Stimulated activated effector memory CD8-positive, alpha-beta T cell treated with anti-CD3 and anti-CD28 coated beads, Interleukin-12 subunit alpha, Interleukin-12 subunit beta, amount 100 ng/mL, for 72 hours (primary cell): ENCODE measurements around the gene PACSIN3.
A peak's percentile ranks its signal among the peaks of the same experiment; 100 is the strongest.

Experiments
- ATAC-seq: fragments of 150-1000 bp; cut with Tn5 transposase; 2 replicates; pipeline ENCODE4 v1.10.0; 2021
- DNase-seq, 2 donors: peaks; one replicate each; pipeline ENCODE4 v3.0.0; 2021 to 2022; ENCODE audit warnings: low spot score in 2 of 2
- H3K27ac Mint-ChIP-seq: one replicate; pipeline ENCODE4 v1.8.0; 2022; ENCODE audit warnings: mild to moderate bottlenecking, mixed read lengths
- H3K36me3 Mint-ChIP-seq: one replicate; pipeline ENCODE4 v1.8.0; 2022; ENCODE audit warnings: mild to moderate bottlenecking, mixed read lengths
- H3K4me1 Mint-ChIP-seq: one replicate; pipeline ENCODE4 v1.8.0; 2022; ENCODE audit warnings: mixed read lengths
- H3K4me3 Mint-ChIP-seq: one replicate; pipeline ENCODE4 v1.8.0; 2022; ENCODE audit warnings: mild to moderate bottlenecking, mixed read lengths
- H3K9me3 Mint-ChIP-seq: one replicate; pipeline ENCODE4 v1.8.0; 2022; ENCODE audit warnings: mixed read lengths

Gene PACSIN3

GRCh38 chr11:47183969-47184368 is 2.3 kb downstream of the PACSIN3 start:
- ATAC-seq = no peak
- Mint-ChIP-seq H3K27ac (no peak overlapping the region), H3K4me1 (peaks cover 6% of the 10 kb centered on the region), H3K9me3 (no peaks in the 10 kb centered on the region), H3K4me3 (no peak overlapping the region), H3K36me3 (no peaks in the 10 kb centered on the region)
- DNase-seq = no peak

- Mint-ChIP-seq H3K4me3 (no peak overlapping the region), H3K4me1 (peaks cover 6% of the 10 kb centered on the region), H3K27ac (no peak overlapping the region), H3K36me3 (no peaks in the 10 kb centered on the region), H3K9me3 (no peaks in the 10 kb centered on the region)
- ATAC-seq (no peak), DNase-seq (no peak)
These were observed 3.0 kb downstream of the PACSIN3 start for GRCh38 chr11:47183031-47183856.

- Mint-ChIP-seq H3K36me3 (peaks cover under 1% of the 10 kb centered on the region), H3K27ac (no peak overlapping the region), H3K4me1 (peaks cover 13% of the 10 kb centered on the region), H3K4me3 (no peak overlapping the region), H3K9me3 (no peaks in the 10 kb centered on the region)
- DNase-seq (no peak), ATAC-seq (no peak)
These were observed 3.9 kb downstream of the PACSIN3 start for GRCh38 chr11:47182380-47182779.

GRCh38 chr11:47181271-47181670 is 5.0 kb downstream of the PACSIN3 start:
- ATAC-seq (no peak), DNase-seq (no peak)
- Mint-ChIP-seq H3K4me1 (peaks cover 18% of the 10 kb centered on the region), H3K4me3 (no peak overlapping the region), H3K9me3 (no peaks in the 10 kb centered on the region), H3K27ac (peak overlapping the region; percentile 14), H3K36me3 (peaks cover 10% of the 10 kb centered on the region)

GRCh38 chr11:47180006-47180787 is 6.0 kb downstream of the PACSIN3 start:
- Mint-ChIP-seq H3K36me3 (peaks cover 21% of the 10 kb centered on the region), H3K4me1 (peaks cover 28% of the 10 kb centered on the region), H3K27ac (peak overlapping the region; percentile 73)

GRCh38 chr11:47179655-47179991 is 6.6 kb downstream of the PACSIN3 start:
- H3K36me3 Mint-ChIP-seq = peaks cover 27% of the 10 kb centered on the region
- no peak for ATAC-seq
- peaks cover 32% of the 10 kb centered on the region for H3K4me1 Mint-ChIP-seq
- H3K27ac Mint-ChIP-seq = peak overlapping the region; percentile 73
- H3K4me3 Mint-ChIP-seq = no peak overlapping the region
- H3K9me3 Mint-ChIP-seq = no peaks in the 10 kb centered on the region
- DNase-seq = no peak

More at GRCh38 chr11:47180006-47180787, 6.0 kb downstream of the PACSIN3 start:
- no peak for ATAC-seq
- no peaks in the 10 kb centered on the region for H3K9me3 Mint-ChIP-seq
- no peak for DNase-seq
- no peak overlapping the region for H3K4me3 Mint-ChIP-seq

GRCh38 chr11:47178737-47179654 is 7.2 kb downstream of the PACSIN3 start:
- Mint-ChIP-seq H3K4me3 (no peak overlapping the region), H3K4me1 (peaks cover 32% of the 10 kb centered on the region), H3K36me3 (peaks cover 33% of the 10 kb centered on the region), H3K9me3 (no peaks in the 10 kb centered on the region), H3K27ac (peak overlapping the region; percentile 99)
- ATAC-seq = no peak
- DNase-seq = no peak

- ATAC-seq (no peak), DNase-seq (no peak)
- Mint-ChIP-seq H3K27ac (peak overlapping the region; percentile 99), H3K4me3 (peak overlapping the region; percentile 89), H3K9me3 (no peaks in the 10 kb centered on the region), H3K36me3 (peaks cover 40% of the 10 kb centered on the region), H3K4me1 (peaks cover 39% of the 10 kb centered on the region)
These were observed 7.9 kb downstream of the PACSIN3 start for GRCh38 chr11:47178316-47178715.

GRCh38 chr11:47177846-47178245 is 8.4 kb downstream of the PACSIN3 start:
- peaks cover 43% of the 10 kb centered on the region for H3K4me1 Mint-ChIP-seq
- H3K9me3 Mint-ChIP-seq = no peaks in the 10 kb centered on the region
- no peak for DNase-seq
- H3K27ac Mint-ChIP-seq = peak overlapping the region; percentile 99
- H3K4me3 Mint-ChIP-seq = peak overlapping the region; percentile 89
- peaks cover 45% of the 10 kb centered on the region for H3K36me3 Mint-ChIP-seq
- no peak for ATAC-seq

- ATAC-seq (peak; percentile 76), DNase-seq (peak in 1 of 2 donors; percentile 55)
- H3K4me3 Mint-ChIP-seq = peak overlapping the region; percentile 89
- H3K9me3 Mint-ChIP-seq = no peaks in the 10 kb centered on the region
- H3K4me1 Mint-ChIP-seq = peaks cover 48% of the 10 kb centered on the region
- peak overlapping the region; percentile 99 for H3K27ac Mint-ChIP-seq
- peaks cover 49% of the 10 kb centered on the region for H3K36me3 Mint-ChIP-seq
These were observed 8.9 kb downstream of the PACSIN3 start for GRCh38 chr11:47177229-47177845.

GRCh38 chr11:47176328-47177228 is 9.7 kb downstream of the PACSIN3 start, which contains the start of gene ARFGAP2:
ARFGAP2 (minus strand) TSS chr11:47176879; CDS start chr11:47176853, 26 bp downstream.
- Mint-ChIP-seq H3K36me3 (peaks cover 54% of the 10 kb centered on the region), H3K27ac (peak within 1 kb of the TSS; percentile 99), H3K9me3 (no peaks in the 10 kb centered on the region), H3K4me3 (peak within 1 kb of the TSS; percentile 89), H3K4me1 (peaks cover 52% of the 10 kb centered on the region)
- DNase-seq = peak; percentile 93 to 96
- ATAC-seq = peak; percentile 96

- H3K36me3 Mint-ChIP-seq = peaks cover 62% of the 10 kb centered on the region
- H3K4me3 Mint-ChIP-seq = peak overlapping the region; percentile 89
- no peak for ATAC-seq
- H3K27ac Mint-ChIP-seq = peak overlapping the region; percentile 99
- no peak for DNase-seq
- no peaks in the 10 kb centered on the region for H3K9me3 Mint-ChIP-seq
- H3K4me1 Mint-ChIP-seq = peaks cover 56% of the 10 kb centered on the region
These were observed 10.4 kb downstream of the PACSIN3 start for GRCh38 chr11:47175746-47176327.

- ATAC-seq = no peak
- H3K9me3 Mint-ChIP-seq = no peaks in the 10 kb centered on the region
These were observed 13.4 kb downstream of the PACSIN3 start for GRCh38 chr11:47172740-47173336.

More at GRCh38 chr11:47172740-47173336, 13.4 kb downstream of the PACSIN3 start:
- Mint-ChIP-seq H3K4me1 (peaks cover 47% of the 10 kb centered on the region), H3K27ac (peak overlapping the region; percentile 74), H3K4me3 (no peak overlapping the region), H3K36me3 (peaks cover 92% of the 10 kb centered on the region)
- DNase-seq = no peak
